ENCODE measurements around the gene TPBGL.

The TPBGL gene

GRCh38 chr11:75240311-75241035 is at the start of gene TPBGL:
TSS of gene TPBGL (plus strand) at chr11:75240774. CDS start at chr11:75241050, 276 bp downstream.
- DNase-seq (ENCODE audit: low read depth): no peak

DNA sequence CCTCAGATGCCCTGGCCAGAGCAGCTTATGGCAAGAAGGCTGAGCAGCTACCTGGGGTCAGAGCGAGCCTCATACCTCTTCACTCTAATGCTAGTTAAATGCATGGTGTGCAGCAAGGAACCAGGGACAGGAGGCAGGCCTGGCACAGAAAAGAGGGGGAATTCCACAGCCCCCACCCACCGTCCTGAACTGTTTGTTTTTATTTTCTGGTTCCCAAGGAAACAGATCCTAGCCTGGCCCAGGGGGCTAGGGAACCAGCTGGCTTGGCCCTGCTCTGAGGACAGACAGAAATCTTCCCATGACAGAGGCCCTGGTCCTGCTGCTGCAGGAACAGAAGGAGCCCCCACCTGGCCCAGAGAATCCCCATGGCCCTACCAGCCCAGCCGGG is 49.2 kb upstream of the TPBGL start:
- DNase-seq (ENCODE audit: low read depth): no peak

- DNase-seq (ENCODE audit: low read depth): no peak
These were observed 47.3 kb upstream of the TPBGL start for GRCh38 chr11:75193271-75193670.

DNA sequence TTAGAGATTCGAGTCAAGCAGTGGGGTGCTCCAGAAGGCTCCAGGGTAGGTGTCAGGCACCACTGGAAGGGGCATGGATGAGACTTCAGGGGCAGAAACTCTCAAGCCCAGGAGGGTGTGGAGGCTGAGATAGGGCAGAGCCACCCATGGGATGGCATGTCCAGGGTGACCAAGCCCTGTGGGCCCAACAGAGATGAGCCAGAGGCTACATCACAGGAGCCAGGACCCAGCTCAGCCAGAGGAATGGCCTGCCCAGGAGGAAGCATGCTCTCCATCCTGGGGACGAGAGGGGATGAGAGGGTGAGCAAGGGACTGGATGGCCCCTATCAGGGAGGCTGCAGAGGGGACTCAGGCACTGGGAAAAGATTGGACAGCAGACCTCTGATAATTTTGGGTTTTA is 46.9 kb upstream of the TPBGL start:
- no peak for DNase-seq (ENCODE audit: low read depth)

- no peak for DNase-seq (ENCODE audit: low read depth)
These were observed 46.4 kb upstream of the TPBGL start for GRCh38 chr11:75194147-75194546.

- no peak for DNase-seq (ENCODE audit: low read depth)
These were observed 45.2 kb upstream of the TPBGL start for GRCh38 chr11:75195167-75195962.

GRCh38 chr11:75196426-75196825 is 44.1 kb upstream of the TPBGL start:
- no peak for DNase-seq (ENCODE audit: low read depth)

DNA sequence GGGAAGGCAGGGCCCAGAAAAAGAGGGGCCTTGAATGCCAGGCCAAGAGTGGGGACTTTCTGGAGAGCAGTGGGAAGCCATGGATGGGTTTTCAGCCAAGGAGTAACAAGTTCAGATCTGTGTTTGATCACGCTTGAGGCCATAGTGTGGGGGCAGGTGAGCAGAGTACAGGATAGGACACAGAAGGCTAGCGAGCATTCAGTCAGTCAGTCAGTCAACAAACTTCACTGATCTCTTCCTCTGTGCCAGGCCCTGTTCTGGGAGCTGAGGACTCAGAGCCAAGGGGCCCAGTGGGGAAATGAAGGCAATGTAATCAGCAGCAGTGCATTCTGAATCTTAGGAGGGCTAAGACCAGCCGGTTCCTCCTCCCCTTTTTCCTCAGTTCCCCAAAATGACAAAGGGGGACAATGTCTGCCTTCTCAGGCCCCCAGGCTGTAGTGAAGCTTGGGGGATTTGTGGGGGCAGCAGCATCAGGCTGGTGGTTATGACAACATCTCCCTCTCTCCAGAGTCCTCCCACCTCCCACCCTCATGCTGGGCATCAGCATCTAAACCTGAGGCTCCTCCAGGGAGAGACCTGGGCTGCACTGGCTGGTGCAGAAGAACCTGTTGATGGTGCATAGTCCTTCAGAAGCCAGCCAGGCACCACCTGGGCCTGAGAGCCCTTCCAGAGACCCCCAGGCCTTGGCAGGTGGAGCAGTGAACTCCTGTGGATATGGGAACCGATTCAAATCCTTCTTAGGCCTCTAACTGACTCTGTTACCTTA is 42.9 kb upstream of the TPBGL start:
- DNase-seq (ENCODE audit: low read depth): no peak

GRCh38 chr11:75198278-75198973 is 42.1 kb upstream of the TPBGL start:
- no peak for DNase-seq (ENCODE audit: low read depth)

GRCh38 chr11:75199412-75199955 is 41.1 kb upstream of the TPBGL start:
- DNase-seq (ENCODE audit: low read depth): no peak

DNA sequence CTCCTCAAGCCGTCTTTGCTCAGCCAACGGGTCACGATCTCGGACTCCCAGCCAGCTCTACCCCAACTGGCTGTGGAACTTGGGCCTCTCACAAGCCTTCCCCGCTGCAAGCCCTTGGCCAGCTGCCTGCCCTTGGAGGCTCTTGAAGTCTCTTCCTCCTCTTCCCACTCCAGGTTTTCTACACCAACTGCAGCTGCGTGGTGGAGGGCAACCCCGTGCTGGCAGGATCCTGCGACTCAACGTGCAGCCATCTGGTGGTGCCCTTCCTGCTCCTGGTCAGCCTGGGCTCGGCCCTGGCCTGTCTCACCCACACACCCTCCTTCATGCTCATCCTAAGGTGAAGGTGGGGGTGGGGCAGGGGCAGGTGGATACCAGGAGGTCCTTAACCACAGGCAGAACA is 40.5 kb upstream of the TPBGL start:
- no peak for DNase-seq (ENCODE audit: low read depth)

DNA sequence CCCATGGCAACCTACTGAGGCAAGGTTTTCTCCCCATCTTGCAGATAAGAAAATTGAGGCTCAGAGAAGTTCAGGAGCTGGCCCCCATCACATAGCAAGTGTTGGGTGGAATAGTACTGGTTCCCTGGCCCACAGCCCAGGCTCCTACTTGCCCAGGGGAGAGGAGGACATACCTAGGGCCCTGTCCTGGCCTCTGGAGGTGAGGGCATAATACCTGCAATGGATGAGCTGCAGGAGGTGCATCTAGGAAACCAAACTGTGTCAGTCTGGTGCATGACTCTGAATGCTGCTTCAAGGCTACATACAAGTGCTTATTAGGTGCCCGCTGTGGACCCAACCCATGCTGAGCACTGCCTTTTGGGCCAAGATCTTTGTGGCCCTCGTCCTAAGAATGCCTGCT is 40.0 kb upstream of the TPBGL start:
- DNase-seq (ENCODE audit: low read depth): no peak

DNA sequence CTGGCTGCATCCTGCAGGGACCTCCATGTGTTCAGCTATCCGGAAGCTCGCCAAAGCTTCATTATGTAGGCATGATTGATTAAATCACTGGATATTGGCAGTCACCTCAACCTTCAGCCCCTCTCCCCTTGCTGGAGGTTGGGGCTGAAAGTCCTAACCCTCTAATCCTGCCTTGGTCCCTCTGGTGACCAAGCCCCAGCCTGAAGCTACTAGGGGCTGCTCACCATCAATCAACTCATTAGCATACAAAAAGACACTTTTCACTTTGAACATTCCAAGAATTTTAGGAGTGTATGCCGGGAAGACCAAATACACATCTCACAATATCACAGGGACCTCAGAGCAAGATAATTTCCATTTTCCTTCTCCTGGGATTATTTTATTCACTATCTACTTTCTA is 38.8 kb upstream of the TPBGL start:
- DNase-seq (ENCODE audit: low read depth): no peak

- no peak for DNase-seq (ENCODE audit: low read depth)
These were observed 38.4 kb upstream of the TPBGL start for GRCh38 chr11:75202195-75202594.

- DNase-seq (ENCODE audit: low read depth): no peak
These were observed 37.4 kb upstream of the TPBGL start for GRCh38 chr11:75203138-75203537.

GRCh38 chr11:75203641-75204011 is 36.9 kb upstream of the TPBGL start:
- no peak for DNase-seq (ENCODE audit: low read depth)

DNA sequence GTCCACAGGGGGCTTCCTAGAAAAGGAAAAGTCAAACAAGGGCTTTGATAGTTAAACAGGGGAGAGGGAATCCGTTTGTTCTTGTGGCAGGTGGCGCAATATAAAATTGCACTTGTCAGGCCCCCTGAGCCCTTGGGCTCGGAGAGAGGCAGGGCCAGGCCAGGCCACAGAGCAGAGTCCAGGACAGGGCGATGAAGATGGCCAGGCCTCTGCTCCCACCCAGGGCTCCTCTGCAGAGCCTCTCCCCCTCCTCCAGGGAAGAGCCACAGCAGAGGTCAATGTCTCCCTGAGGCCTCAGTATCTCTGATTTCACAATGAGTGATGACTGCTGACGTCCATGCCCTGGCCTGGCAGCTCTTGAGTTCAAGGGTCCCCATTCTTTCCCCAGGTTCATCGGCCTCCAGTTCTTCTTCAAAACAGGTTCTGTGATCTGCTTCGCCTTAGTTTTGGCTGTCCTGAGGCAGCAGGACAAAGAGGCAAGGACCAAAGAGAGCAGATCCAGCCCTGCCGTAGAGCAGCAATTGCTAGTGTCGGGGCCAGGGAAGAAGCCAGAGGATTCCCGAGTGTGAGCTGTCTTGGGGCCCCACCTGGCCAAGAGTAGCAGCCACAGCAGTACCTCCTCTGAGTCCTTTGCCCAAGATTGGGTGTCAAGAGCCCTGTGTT is 36.4 kb upstream of the TPBGL start:
- no peak for DNase-seq (ENCODE audit: low read depth)

DNA sequence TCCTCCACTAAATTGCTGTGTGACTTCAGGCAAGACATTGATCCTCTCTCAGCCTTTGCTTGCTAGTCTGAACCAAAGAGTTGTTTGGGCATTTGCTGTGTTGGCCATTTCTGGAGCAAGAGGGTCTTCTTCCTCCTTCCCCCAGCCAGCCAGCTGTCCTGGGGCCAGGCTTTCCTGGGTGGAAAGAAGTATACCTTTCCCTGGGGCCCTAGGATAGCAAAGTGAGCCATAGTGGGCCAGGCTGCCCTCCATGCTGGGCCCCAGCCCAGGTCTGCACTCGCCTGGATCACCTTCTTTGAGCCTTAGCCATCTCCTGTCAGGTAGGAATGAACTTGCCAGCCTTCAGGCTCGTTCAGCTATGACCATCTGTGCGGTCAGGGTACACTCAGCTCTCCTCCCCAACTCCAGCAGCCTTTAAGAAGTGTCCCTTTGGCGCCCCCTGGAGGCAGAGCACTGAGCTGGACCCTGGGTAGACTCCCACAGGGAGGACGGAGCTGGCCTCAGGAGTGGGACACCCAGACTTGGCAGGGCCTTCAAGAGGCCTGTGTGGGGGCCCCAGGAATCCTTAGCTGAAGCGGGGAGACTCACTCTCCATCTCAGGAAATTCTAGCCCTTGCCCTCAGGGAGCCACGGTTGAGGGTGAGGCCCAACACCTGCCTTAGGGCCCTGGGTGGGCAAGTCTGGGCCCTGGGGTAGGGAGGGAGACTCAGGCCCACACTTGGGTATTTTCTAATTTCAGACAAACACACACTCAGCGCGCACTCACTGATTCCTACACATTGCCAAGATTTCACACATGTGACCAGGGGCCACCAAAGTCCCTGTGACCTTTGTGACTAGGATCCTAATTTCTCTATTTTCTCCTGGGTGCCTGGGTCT is 35.6 kb upstream of the TPBGL start:
- DNase-seq (ENCODE audit: low read depth): peak; percentile 66

- no peak for DNase-seq (ENCODE audit: low read depth)
These were observed 35.0 kb upstream of the TPBGL start for GRCh38 chr11:75205564-75206020.

DNA sequence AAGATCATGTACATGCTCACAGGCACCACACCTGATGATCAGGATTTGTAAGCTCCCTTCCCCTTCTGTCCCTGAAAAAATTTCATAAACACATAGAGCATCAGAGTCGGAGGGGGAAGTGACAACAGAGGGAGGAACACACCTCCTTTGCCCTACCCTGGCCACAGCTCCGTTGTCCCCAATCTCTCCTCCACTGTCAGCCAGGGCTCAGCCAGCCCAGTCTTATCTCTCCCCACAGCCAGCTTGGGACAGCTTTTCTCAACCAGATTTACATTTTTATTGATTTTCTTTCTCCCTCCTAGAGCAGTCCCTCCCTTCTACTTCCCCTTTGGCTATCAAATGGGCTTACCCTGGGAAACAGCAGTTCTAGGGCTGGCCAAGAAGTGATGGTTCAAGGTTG is 32.1 kb upstream of the TPBGL start:
- DNase-seq (ENCODE audit: low read depth): no peak
